HepG2 (cell line): ENCODE measurements around the gene ZDHHC14. TPM values are rescaled to one million over a fixed set of nuclear protein-coding genes. Genes with fewer than 3 reads are reported as not detected.
"Not testable (repeated sequence)": the region's sequence is repeated elsewhere in the genome, so short reads cannot be mapped to it uniquely, and the experiment has no call there.

Experiments used
- ATAC-seq: fragments of 200-7000 bp; cut with Tn5 transposase; 3 replicates; pipeline ENCODE4 v1.9.1; 2020; ENCODE audit warnings: mild to moderate bottlenecking, moderate library complexity
- BruUV-seq: library from RNA; stranded (reverse); fragments of 400-500 nt; replicated peaks from 2 replicates; lab custom pipeline; 2021; lab: Mats Ljungman, UMichigan
- CTCF ChIA-PET: fragments of 300-600 bp; formaldehyde crosslinking; extraction: SDS; loops from one replicate; lab custom pipeline; 2021; ENCODE audit warnings: low total read pairs, inconsistent platforms, low intra/inter-chr PET ratio; lab: Yijun Ruan, JAX
- POLR2A ChIA-PET: fragments of 350-600 bp; sonication (Branson Sonifier 250); formaldehyde crosslinking; loops from one replicate; lab custom pipeline; 2020; ENCODE audit warnings: antibody characterized with exemption, inconsistent platforms; lab: Yijun Ruan, JAX
- DNase-seq: peaks from one replicate; pipeline ENCODE4 v3.0.0-alpha.2; 2015; ENCODE audit warnings: low spot score
- FAIRE-seq: peaks from 3 replicates; lab custom pipeline; 2011; peaks lifted over from hg19 to GRCh38; lab: Jason Lieb, UNC
- H2AFZ ChIP-seq: one replicate; pipeline ENCODE4 v1.6.1; 2011; ENCODE audit warnings: low read length, inconsistent platforms
- H3K27ac ChIP-seq: fragments of 300-600 bp; 3 replicates; pipeline ENCODE4 v1.8.0; 2011; ENCODE audit warnings: mixed run types, mild to moderate bottlenecking, mixed read lengths, low read length, inconsistent platforms; ENCODE audit not compliant: insufficient read depth; ENCODE audit errors: extremely low read length
- H3K27me3 ChIP-seq, 2 experiments: fragments of 200-600 bp in 1 of 2; 2 replicates in 1 of 2; 3 replicates in 1 of 2; pipeline versions ENCODE4 v1.6.0 to v1.8.0; 2011; ENCODE audit warnings: low read length in 2 of 2, mild to moderate bottlenecking in 2 of 2, moderate library complexity in 2 of 2, inconsistent platforms in 1 of 2; ENCODE audit not compliant: insufficient read depth in 2 of 2, control insufficient read depth in 1 of 2
- H3K36me3 ChIP-seq, 2 experiments: fragments of 200-600 bp in 1 of 2; replicated peaks in 1 of 2; 2 replicates in 1 of 2; 3 replicates in 1 of 2; pipeline versions ENCODE4 v1.5.1 to v1.8.0; 2011; ENCODE audit warnings: low read length in 2 of 2, inconsistent platforms in 1 of 2; ENCODE audit not compliant: insufficient read depth in 2 of 2, control insufficient read depth in 1 of 2
- H3K4me1 ChIP-seq: 2 replicates; pipeline ENCODE4 v1.5.1; 2012; ENCODE audit warnings: low read length, inconsistent platforms; ENCODE audit not compliant: insufficient read depth
- H3K4me2 ChIP-seq: 2 replicates; pipeline ENCODE4 v1.6.0; 2011; ENCODE audit warnings: low read depth, low read length, inconsistent platforms
- H3K4me3 ChIP-seq, 3 experiments: fragments of 200-600 bp in 1 of 3; sonication (generic), shearing (Covaris generic) in 1 of 3; replicated peaks in 1 of 3; 2 replicates each; pipeline ENCODE4 v1.5.1; 2011 to 2016; ENCODE audit warnings: low read length in 3 of 3, inconsistent platforms in 2 of 3, low read depth in 2 of 3, mild to moderate bottlenecking in 2 of 3, control low read depth in 1 of 3, mixed read lengths in 1 of 3; ENCODE audit not compliant: insufficient read depth in 1 of 3
- H3K79me2 ChIP-seq: one replicate; pipeline ENCODE4 v1.6.1; 2011; ENCODE audit warnings: low read length, inconsistent platforms; ENCODE audit not compliant: insufficient read depth
- H3K9ac ChIP-seq: 2 replicates; pipeline ENCODE4 v1.6.0; 2011; ENCODE audit warnings: mild to moderate bottlenecking, low read depth, low read length, inconsistent platforms; ENCODE audit not compliant: insufficient read depth
- H3K9me3 ChIP-seq: 2 replicates; pipeline ENCODE4 v1.5.1; 2012; ENCODE audit warnings: mild to moderate bottlenecking, low read length
- H4K20me1 ChIP-seq: 2 replicates; pipeline ENCODE4 v1.6.0; 2011; ENCODE audit warnings: inconsistent platforms, mild to moderate bottlenecking, low read length, moderate library complexity; ENCODE audit not compliant: insufficient read depth
- CENPX ChIP-seq: sonication (generic); formaldehyde crosslinking; IDR thresholded peaks from 2 replicates; pipeline ENCODE4 v1.9.0; 2021; ENCODE audit warnings: mild to moderate bottlenecking, missing genetic modification reagents, moderate library complexity
- KAT7 ChIP-seq: IDR thresholded peaks from 2 replicates; pipeline ENCODE4 v1.6.1; 2018; ENCODE audit warnings: borderline replicate concordance, missing compliant biosample characterization
- KDM5A ChIP-seq: fragments of 200-600 bp; sonication (generic); IDR thresholded peaks from 2 replicates; pipeline ENCODE4 v1.7.0; 2018; ENCODE audit warnings: antibody characterized with exemption, mild to moderate bottlenecking, low read length, borderline replicate concordance
- NFAT5 ChIP-seq: sonication (generic); formaldehyde crosslinking; IDR thresholded peaks from 2 replicates; pipeline ENCODE4 v1.4.0; 2020; ENCODE audit warnings: missing genetic modification reagents
- NFE2L2 ChIP-seq: fragments of 150-350 bp; IDR thresholded peaks from 2 replicates; pipeline ENCODE4 v1.6.1; 2014; ENCODE audit warnings: low read length
- POLR2G ChIP-seq: fragments of 200-400 bp; formaldehyde crosslinking; IDR thresholded peaks from 2 replicates; pipeline ENCODE4 v1.6.1; 2018; ENCODE audit warnings: mild to moderate bottlenecking, low read depth, low read length, moderate library complexity
- SMYD3 ChIP-seq: sonication (generic); formaldehyde crosslinking; IDR thresholded peaks from 2 replicates; pipeline ENCODE4 v1.8.1; 2023; ENCODE audit warnings: mild to moderate bottlenecking, missing genetic modification reagents
- SOX13 ChIP-seq, 3 experiments: fragments of 450-650 bp in 1 of 3; sonication (generic) in 1 of 3; formaldehyde crosslinking in 1 of 3; IDR thresholded peaks in 2 of 3; conservative IDR thresholded peaks in 1 of 3; 2 replicates each; pipeline versions ENCODE4 v1.5.0 to v1.6.1; 2016 to 2020; ENCODE audit warnings: antibody characterized with exemption in 1 of 3, mild to moderate bottlenecking in 1 of 3, missing compliant biosample characterization in 1 of 3, missing genetic modification reagents in 1 of 3, moderate library complexity in 1 of 3
- ZNF770 ChIP-seq: sonication (generic); formaldehyde crosslinking; IDR thresholded peaks from 2 replicates; pipeline ENCODE4 v1.5.0; 2020; ENCODE audit warnings: mild to moderate bottlenecking, missing genetic modification reagents
- WGBS: methylation state at CpG from one replicate; pipeline ENCODE4 v1.1.6; 2017; ENCODE audit warnings: low lambda C conversion rate; 5-methylcytosine and 5-hydroxymethylcytosine counted together
- in situ Hi-C: cut with HindIII; loops from 2 replicates; pipeline ENCODE4 v1.10.0; 2017; ENCODE audit warnings: low pct_unique_long_range_greater_than_20kb; ENCODE audit not compliant: extremely low pct_ligation_motif_present
- intact Hi-C: fragments of 100-400 bp; cut with micrococcal nuclease; formaldehyde crosslinking; loops from one replicate; pipeline ENCODE4 v1.10.0; 2022; ENCODE audit not compliant: unreplicated experiment
- polyA plus RNA-seq, 8 experiments: library from polyadenylated mRNA; depleted of rRNA in 3 of 8; stranded (reverse) in 7 of 8; unstranded in 1 of 8; fragments of >200 nt; fragmentation: Illumina TruSeq in 4 of 8; extraction: Trizol in 4 of 8; gene quantifications; 2 replicates each; pipeline versions ENCODE4 v1.2.1 to v1.2.3, GENCODE V29; 2011 to 2016; ENCODE audit warnings: low read depth in 4 of 8, missing spikeins in 1 of 8, mixed read lengths in 1 of 8; ENCODE audit not compliant: insufficient read depth in 1 of 8
- total RNA-seq, 5 experiments: library from RNA; depleted of rRNA; stranded (reverse); fragments of >200 nt; fragmentation: Illumina TruSeq; extraction: Trizol; gene quantifications; 2 replicates each; pipeline ENCODE4 v1.2.3, GENCODE V29; 2016; ENCODE audit warnings: low read depth in 1 of 5

Gene ZDHHC14
- total and polyA plus RNA-seq, 2 of the 13 experiments (the other 11 are each of a cell fraction or from before 2014, with no cell fraction given): 3.7 to 9.5 TPM

GRCh38 chr6:157337276-157337675 lies 43.7 kb upstream of the ZDHHC14 start:
- peak; percentile 20; the same call in 1 of the 2 replicates for TF ChIP-seq ZNF770 (CRISPR knock-in tag)
- H3K27ac ChIP-seq, BruUV-seq, DNase-seq, FAIRE-seq, H3K9ac ChIP-seq, in situ Hi-C loops, H3K4me1 ChIP-seq, H2AFZ ChIP-seq, H3K79me2 ChIP-seq, H3K4me3 ChIP-seq, H3K36me3 ChIP-seq, H4K20me1 ChIP-seq, CTCF ChIA-PET, H3K9me3 ChIP-seq, ATAC-seq, H3K4me2 ChIP-seq: not testable (repeated sequence)
- intact Hi-C loops: loop anchor here (5.0 kb wide), 2 partner anchors 275 to 330 kb away; no protein-coding TSS in a partner anchor
- 16% methylated on average over 3 of the region's 3 CpGs for WGBS
- H3K27me3 ChIP-seq: peaks cover 0 to 10% of the 10 kb centered on the region in 2 experiments; a peak in 3 of 5 replicates
- POLR2A ChIA-PET: interaction anchor here (6.0 kb wide), 1 partner anchor 13 kb away, joined by 42 read pairs; the partner anchor contains the start of gene TMEM242

GRCh38 chr6:157337751-157338150 lies 43.2 kb upstream of the ZDHHC14 start:
- no peaks in the 10 kb centered on the region for H3K9me3 ChIP-seq
- DNase-seq (no peak), FAIRE-seq (no peak), ATAC-seq (no peak)
- in situ Hi-C loops (no loop called here), intact Hi-C loops (loop anchor here (5.0 kb wide), 2 partner anchors 275 to 330 kb away; no protein-coding TSS in a partner anchor)
- CTCF ChIA-PET: no interaction called here
- no TSS peak for BruUV-seq
- no peak overlapping the region for H3K9ac ChIP-seq
- peaks cover 0 to 6% of the 10 kb centered on the region in 2 experiments; a peak in 3 of 5 replicates for H3K27me3 ChIP-seq
- H3K27ac ChIP-seq: no peak overlapping the region
- H3K4me2 ChIP-seq: no peak overlapping the region
- no peaks in the 10 kb centered on the region for H3K36me3 ChIP-seq
- H3K79me2 ChIP-seq: no peaks in the 10 kb centered on the region
- no peak overlapping the region for H2AFZ ChIP-seq
- POLR2A ChIA-PET: interaction anchor here (6.0 kb wide), 1 partner anchor 14 kb away, joined by 42 read pairs; the partner anchor contains the start of gene TMEM242
- peaks cover 7% of the 10 kb centered on the region; the same call in 1 of the 2 replicates for H3K4me1 ChIP-seq
- H3K4me3 ChIP-seq: no peak overlapping the region
- 64% methylated on average over 2 of the region's 2 CpGs for WGBS
- no peaks in the 10 kb centered on the region for H4K20me1 ChIP-seq
- TF ChIP-seq KDM5A (no peak), NFE2L2 (no peak), KAT7 (CRISPR knock-in tag) (no peak), NFAT5 (CRISPR knock-in tag) (no peak), CENPX (CRISPR knock-in tag) (no peak), SOX13 (IDR thresholded peaks at IDR 0.05) (no peak), SOX13 (CRISPR knock-in tag; conservative IDR thresholded peaks at IDR 0.05 in 1 of 2, IDR thresholded peaks at IDR 0.05 in 1 of 2) (no peak), POLR2G (no peak), SMYD3 (CRISPR knock-in tag) (no peak)
